SHP77 treated with DMSO at 0.1 percent for 48 hours (cell line): Measurements from ENCODE around the gene ALAD.
"Not testable (repeated sequence)": the region's sequence is repeated elsewhere in the genome, so short reads cannot be mapped to it uniquely, and the experiment has no call there.

Experiments used
- DNase-seq: peaks from one replicate; lab custom pipeline; 2025; lab: John Stamatoyannopoulos, UW

Gene ALAD

DNA sequence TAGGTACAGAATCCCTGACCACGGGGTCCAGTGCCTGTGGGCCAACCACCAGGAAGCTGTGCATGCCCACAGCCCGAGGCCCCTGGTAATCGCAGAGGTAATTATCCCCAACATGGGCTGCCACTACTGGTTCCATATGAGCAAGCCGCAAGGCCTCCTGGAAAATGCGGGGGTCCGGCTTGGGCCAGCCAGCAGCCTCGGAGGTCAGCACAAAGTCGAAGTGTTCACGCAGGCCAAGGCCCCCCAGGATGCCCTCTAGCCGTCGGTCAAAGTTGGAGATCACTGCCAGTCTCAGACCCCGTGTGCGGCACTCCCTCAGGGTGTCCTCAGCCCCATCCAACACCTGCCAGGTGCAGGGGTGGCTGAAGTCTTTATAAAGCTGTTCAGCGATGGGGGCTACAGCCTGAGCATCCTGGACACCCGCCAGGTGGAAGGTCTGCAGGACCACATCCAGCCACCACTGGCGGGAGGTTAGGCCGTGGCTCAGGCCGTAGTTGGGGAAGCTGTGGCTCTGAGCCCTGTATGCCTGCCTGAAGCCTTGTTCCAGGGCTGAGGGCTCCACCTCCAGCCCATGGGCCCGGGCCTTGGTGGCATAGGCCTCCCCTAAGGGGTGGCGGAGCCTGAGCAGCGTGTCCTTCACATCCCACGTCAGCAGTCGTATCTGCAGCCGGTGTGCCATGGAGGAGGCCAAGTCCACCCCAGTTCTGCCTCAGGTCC lies 27.2 kb downstream of the ALAD start:
- DNase-seq: no peak

DNA sequence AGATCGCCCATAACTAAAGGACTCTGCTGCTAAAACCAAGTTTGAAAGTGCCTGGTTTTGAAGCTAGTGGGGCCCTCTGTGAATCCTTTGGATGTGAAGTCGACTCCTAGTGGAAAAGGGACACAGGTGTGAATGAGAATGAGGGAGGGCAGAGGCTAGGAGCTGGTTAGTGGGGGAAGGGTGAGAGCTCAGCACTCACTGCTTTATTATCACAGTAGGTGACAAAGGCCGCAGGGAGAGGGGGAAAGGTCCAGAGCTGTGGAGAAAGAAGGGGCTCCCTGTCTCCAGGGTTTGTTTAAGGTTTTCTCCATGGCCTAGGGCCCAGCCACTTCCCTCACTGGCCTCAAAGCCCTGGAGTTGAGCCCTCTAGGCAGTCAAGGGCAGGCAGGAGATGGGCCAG lies 27.8 kb downstream of the ALAD start:
- no peak for DNase-seq

DNA sequence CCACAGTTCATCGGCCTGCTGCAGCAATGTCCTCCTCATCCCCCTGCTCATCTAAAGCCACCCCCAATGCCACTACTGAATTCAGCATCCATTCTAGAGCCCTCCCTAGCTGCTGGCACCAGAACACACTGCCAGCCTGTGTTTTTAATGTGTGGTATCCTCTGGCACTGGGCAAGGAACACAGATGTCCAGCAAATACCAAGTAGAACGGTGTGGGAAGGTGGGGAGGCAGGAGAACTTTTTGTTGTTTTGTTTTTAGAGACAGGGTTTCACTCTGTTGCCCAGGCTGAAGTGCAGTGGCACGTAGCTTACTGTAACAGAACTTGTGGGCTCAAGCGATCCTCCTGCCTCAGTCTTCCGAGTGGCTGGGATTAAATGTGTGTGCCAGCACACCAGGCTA lies 29.0 kb downstream of the ALAD start:
- no peak for DNase-seq

DNA sequence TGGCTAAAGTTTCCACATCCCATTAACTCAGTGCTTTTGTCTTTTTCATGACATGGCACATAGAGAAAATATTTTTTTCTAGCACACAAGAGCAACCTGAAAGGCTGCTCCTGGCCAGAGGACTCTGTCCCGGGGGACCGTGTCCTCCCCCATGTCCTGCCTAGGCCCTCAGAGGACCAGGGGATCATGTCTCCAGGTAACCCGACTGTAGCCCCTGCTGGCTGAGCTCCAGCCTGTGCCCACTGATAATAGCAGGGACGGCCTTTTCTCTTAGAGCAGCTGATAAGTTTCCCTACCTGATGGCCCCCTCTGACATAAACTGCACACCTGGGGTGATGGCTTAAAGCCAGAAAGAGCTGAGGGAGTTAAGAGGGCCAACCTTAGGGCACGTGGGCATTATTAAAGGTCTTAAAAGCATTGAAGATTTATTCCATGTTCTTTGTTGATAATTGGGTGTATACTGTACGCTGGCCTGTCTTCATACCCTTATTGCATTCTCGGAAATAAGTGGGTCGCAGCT lies 30.2 kb downstream of the ALAD start:
- no peak for DNase-seq

DNA sequence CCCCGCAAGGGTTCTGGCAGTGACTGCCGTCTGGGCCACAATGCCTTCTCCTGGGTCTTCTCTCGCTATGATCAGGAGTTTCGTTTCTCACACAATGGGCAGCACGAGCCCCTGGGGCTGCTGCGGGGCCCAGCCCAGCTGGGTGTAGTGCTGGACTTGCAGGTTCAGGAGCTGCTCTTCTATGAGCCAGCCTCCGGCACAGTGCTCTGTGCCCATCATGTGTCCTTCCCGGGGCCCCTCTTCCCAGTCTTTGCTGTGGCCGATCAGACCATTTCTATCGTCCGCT lies 31.3 kb downstream of the ALAD start:
- no peak for DNase-seq

DNA sequence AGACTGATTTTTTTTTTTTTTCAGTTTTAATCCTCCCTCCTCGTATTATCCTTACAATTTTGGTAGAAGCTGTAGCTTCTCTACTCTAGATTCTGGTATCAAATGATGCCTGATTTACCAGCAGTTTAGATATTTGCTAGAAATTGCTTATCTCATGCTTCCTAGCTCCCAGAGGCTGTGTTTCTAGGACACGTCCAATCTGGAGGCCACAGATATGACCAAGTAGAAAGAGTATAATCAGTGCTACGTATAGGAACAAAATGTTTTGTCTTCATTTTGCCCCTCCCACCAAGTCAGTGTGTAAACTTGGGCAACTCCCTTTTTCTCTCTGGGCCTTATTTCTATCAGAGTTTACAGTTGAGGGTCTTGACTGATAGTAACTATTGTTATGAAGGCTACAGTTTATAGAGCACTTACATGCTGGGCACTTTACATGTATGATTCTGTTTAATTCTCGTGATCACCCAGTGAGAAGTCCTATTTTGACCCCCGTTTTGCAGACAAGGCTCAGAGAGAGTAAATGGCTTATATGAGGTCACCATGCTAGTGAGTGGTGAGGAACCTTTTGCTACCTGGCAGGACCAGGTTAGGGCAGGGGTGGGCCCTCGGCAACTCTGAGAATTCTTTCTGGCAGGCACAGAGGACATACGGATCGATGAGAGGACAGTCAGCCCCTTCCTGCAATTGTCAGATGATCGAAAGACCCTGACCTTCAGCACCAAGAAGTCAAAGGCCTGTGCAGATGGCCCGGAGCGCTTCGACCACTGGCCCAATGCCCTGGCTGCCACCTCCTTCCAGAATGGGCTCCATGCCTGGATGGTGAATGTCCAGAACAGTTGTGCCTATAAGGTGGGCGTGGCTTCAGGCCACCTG lies 31.9 kb downstream of the ALAD start:
- no peak for DNase-seq

DNA sequence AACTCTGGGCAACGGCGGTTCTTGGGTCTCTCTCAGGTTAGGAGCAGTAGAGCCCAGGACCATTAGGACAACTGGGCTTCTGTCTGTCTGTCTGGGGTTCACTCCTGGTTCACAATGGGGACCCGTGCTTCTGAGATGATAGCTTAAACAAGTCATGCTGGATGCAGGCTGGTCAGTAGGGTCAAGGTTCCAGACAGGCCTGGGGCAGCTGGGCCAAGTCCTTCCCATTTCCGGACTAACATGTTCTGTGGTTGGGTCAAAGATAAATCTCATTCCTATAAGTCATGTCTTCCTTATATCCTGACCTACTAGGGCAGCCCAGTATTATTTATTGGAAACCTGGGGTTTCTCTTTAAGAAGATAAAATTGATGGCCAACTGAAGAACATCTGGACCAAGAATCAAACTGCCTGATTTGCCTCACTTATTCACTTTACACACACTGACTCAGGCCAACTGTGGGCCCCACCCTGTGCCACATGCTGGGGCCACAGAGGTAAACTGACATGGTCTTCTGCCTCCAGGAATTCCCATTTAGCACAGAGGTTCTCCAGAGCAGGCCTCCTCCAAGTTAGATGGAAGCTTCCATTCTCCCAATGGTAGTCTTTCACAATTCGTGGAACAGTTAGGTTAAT lies 32.6 kb downstream of the ALAD start:
- DNase-seq: no peak

DNA sequence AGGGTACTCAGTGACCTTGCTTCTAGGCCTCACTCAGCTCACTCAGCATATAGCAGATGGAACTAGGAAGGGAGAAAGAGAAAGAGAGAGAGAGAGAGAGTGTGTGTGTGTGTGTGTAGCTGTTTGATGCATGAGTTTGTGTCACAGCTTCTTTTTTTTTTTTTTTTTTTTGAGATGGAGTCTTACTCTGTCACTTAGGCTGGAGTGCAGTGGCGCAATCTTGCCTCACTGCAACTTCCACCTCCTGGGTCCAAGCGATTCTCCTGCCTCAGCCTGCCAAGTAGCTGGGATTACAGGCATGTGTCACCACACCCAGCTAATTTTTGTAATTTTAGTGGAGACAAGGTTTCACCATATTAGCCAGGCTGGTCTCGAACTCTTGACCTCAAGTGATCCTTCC lies 35.4 kb downstream of the ALAD start:
- not testable (repeated sequence) for DNase-seq

DNA sequence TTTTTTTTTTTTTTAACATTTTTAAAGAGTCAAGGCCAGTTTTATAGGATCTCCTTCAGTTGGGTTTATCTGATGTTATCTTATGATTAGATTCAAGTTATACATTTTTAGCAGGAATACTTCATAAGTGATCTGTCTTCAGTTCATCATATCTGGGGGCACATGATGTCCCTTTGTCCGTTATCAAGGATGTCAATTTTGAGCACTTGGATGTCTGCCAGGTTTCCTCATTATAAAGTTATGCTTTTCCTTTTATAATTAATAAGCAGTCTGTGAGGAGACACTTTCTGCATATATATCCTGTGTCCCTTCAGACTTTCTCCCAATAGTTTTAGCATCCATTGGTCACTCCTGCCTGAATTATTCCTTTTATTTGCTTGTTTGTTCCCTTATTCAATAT lies 36.1 kb downstream of the ALAD start:
- no peak for DNase-seq

DNA sequence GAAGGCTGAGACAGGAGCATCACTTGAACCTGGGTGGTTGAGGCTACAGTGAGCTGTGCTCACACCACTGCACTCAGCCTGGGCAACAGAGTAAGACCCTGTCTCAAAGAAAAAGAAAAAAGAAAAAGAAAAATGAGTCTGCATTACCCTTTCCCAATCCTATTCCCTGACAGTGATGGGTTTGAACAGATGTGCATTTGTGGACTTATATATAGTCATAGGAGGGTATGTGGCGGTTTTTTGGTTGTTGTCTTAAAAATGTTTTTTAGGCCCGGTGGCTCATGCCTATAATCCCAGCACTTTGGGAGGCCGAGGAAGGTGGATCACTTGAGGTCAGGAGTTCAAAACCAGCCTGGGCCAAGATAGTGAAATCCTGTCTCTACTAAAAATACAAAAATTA lies 37.7 kb downstream of the ALAD start:
- no peak for DNase-seq

DNA sequence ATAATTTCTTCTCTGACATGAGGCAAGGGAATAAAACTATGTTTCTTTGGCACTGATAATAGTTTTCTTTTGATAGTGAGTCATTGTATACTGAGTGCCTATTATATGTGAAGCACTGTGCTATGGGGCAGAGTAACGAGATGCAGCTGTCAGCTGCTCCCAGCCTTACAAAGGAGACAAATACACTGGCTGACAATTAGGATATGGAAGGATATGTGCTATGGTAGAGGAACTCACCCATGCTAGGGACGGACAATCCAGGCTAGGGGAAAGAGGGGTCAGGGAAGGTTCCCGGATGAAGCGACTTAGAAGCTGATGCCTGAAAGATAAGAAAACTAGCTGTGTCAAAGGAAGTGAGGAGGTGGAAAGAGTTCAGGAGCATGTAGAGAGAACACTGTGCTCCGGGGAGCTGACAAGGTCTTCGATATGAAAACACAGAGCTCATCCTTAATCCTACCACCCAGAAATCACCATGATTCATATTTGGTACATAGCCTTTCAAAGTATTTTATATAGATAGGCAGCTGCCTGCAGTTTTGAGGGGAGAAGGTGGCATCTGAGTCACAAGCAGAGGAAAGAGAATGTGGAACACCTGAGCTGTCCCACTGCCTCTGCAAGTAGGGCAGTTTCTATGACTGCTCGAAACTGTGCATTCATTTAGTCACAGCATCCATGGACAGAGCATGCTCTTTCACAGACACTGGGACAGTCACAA lies 39.6 kb downstream of the ALAD start:
- peak; percentile 10 for DNase-seq

DNA sequence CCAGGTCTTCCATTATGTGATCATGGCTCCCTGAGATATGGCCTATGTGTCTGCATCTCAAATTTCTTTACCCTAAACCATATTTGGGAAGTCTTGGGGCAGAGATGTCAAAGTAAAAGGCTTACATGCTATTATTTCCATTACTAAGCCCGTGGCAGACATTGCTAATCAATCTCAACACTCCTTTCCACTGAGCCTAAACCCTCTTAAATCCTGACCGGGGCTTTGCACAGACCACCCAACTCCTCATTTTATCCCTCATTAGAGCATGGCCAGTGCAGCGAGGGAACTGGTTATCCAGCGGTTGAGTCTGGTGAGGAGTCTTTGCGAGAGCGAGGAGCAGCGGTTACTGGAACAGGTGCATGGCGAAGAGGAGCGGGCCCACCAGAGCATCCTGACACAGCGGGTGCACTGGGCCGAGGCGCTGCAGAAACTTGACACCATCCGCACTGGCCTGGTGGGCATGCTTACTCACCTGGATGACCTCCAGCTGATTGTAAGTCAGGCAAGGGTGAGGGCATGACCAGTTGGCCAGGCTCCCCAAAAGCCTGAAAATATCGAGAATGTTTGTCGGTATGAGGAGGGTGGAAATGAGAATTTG lies 40.7 kb downstream of the ALAD start:
- no peak for DNase-seq

DNA sequence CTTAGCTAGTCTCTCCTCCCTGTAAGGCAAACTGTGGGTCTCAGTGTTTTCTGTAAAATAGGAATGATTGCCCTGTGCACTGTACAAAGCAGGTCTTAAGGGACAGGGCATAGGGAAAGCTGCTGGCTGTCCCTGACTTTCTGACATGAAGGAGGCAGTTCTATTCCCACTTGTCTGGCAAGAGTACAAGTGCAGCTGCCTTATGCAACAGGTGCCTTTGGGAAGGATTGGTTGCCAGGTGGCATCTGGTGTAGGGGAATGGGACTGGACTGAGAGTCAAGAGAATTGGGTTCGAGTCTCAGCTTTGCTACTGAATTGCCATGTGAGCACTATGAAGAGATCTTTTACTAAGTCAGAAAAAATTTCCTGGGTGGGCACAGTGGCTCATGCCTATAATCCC lies 41.7 kb downstream of the ALAD start:
- DNase-seq: no peak

DNA sequence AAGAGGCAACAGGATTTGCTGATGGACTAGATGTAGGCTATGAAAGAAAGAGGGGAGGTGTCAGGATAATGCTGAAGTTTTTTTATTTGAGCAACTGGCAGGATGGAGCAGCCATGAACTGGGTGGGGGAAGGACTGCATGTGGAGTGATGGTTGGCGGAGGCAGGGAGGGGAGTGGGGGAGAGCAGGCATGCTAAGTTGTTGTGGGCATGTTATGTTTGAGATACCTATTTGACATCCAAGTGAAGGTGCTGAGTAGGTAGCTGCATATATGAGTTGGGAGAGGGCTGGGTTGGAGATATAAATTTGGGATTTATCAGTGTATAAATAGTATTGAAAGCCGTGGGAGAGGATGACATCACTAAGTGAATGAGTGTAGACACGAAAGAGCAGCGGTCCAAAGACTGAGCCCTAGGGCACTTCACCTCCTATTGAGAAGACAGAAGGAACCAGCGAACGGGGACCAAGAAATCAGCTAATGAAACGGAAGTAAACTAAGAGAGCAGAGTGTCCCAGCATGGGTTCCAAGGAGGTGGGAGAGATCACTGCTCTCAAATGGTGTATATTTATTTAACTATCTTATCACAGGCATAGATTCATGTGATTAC lies 44.3 kb downstream of the ALAD start:
- DNase-seq: no peak

DNA sequence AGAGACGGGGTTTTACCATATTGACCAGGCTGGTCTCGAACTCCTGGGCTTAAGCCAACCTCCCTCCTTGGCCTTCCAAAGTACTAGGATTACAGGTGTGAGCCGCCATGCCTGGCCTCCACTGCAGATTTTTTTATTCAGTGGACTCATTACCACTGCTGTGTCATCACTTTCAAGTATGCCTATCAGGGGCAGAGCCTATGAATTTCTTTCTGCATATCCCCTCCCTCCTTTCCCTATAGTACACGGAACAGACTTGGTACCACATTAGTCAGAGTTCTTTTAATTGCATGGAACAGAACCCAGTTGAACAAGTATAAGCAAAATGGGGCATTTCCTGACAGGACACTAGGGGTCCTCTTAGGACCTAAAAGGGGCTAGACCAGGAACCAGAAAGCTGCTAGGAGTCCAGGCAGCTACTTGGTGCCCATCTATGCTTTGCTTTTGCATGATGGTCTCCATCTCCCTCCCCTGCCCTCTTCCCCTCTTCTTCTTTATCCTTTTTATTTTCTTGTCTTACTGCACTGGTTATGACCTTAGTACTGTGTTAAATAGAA lies 46.0 kb downstream of the ALAD start:
- DNase-seq: no peak

DNA sequence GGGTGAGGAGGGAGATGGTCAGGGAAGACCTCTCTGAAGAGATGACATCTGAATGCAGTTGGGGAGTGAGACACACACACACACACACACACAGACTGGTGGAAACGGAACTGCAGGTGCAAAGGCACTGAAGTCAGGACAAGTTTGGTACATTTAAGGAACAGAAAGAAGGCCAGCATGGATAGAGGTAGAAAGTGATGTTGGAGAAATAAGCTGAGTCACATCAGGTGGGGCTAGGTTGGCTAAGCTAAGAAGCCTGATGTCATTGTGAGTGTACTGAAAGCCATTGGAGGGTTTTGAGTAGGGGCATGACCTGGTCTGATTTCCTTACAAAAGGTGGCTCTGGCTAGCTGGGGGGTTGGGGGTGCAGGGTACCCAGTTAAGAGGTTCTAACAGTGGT lies 48.7 kb downstream of the ALAD start:
- DNase-seq: no peak

DNA sequence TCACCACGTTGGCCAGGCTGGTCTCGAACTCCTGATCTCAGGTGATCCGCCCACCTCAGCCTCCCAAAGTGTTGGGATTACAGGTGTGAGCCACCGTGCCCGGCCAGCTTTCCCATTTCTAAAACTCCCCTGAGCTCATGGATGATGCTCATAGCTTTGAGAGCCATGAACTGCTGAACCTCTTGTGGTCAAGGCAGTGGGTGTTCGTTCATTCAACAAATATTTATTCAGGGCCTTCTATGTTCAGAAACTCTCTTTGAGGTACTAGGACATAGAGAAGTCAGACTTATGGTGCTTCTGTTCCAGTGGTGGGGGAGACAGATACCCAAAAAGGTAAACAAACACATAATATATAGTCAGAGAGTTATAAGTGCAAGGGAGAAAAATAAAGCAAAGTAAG lies 49.1 kb downstream of the ALAD start:
- DNase-seq: no peak

DNA sequence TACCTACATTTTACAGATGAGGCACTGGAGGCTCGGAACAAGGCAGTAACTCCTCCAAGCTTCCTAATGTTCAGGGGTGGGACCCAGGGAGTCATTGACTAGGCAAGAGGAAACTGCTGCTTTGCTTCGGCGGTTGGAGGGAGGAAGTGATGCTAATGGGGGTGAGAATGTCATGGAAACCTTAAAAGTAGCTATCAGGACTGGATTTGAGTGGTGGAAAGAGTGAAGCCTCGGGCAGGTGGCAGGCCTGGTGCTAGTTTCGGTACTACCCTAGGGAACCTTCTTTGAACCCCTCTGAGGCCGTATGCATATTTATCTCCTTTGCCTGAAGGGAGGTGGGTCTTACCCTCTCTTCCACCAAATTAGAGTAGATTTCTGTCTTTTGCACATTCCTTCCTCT lies 50.1 kb downstream of the ALAD start:
- DNase-seq: no peak

DNA sequence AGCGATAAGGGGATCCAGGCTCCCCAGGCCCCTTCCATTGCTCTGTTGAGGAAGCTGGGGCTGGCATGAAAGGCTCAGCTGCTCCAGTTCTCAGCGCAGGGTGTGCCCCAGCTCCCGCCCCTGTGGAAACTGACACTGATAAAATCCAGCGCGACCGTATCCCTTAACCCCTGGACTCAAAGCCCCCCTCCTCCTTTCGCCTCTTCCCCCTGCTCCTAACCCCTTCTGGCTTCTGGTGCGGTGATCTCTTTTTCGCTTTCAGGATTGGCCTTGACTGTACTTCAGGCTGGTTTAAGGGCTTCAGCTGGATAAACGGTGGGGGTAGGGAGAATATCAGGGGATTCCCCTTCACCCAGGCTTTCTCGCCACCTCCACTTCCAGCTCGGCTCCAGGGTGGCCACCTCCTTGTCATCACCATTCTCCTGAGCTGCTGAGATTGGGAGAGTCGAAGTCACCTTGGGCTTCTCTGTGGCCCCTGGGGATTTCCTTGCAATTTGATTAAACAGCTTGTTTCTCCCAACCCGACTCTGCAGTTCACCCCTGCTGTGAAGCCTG lies 50.9 kb downstream of the ALAD start:
- no peak for DNase-seq

DNA sequence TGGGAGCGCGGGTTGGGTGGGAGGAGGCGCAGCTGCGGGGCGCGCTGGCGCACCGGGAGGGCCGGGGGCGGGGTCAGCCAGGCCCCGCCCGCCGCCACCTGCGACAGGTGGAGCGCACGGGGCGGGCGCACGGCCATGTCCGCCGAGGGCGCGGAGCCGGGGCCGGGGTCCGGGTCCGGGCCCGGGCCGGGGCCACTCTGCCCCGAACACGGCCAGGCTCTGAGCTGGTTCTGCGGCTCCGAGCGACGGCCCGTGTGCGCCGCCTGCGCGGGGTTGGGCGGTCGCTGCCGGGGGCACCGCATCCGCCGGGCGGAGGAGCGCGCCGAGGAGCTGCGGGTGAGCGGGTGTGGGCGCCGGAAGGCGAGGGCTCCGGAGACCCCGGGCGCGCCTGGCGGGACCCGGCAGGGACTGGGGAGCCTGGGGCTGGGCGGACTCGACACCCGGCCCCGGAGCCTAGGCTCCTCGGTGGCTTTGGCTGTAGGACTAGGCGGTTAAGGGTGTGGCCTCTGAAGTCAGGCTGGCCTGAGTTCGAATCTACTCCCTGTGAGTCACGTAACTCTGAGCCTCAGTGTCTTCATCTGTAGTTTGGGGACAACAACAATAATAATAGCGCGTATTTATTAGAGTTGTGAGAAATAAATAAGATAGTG lies 51.5 kb downstream of the ALAD start, which contains the start of gene BSPRY:
Gene BSPRY (plus strand): TSS at position 97 of the 650 bp plus-strand sequence. CDS start 39 bp downstream, at position 136.
- no peak for DNase-seq
